ENCODE measurements around the gene SMARCA1.
"Not testable (repeated sequence)": the region's sequence is repeated elsewhere in the genome, so short reads cannot be mapped to it uniquely, and the experiment has no call there.

Gene SMARCA1, protein sequence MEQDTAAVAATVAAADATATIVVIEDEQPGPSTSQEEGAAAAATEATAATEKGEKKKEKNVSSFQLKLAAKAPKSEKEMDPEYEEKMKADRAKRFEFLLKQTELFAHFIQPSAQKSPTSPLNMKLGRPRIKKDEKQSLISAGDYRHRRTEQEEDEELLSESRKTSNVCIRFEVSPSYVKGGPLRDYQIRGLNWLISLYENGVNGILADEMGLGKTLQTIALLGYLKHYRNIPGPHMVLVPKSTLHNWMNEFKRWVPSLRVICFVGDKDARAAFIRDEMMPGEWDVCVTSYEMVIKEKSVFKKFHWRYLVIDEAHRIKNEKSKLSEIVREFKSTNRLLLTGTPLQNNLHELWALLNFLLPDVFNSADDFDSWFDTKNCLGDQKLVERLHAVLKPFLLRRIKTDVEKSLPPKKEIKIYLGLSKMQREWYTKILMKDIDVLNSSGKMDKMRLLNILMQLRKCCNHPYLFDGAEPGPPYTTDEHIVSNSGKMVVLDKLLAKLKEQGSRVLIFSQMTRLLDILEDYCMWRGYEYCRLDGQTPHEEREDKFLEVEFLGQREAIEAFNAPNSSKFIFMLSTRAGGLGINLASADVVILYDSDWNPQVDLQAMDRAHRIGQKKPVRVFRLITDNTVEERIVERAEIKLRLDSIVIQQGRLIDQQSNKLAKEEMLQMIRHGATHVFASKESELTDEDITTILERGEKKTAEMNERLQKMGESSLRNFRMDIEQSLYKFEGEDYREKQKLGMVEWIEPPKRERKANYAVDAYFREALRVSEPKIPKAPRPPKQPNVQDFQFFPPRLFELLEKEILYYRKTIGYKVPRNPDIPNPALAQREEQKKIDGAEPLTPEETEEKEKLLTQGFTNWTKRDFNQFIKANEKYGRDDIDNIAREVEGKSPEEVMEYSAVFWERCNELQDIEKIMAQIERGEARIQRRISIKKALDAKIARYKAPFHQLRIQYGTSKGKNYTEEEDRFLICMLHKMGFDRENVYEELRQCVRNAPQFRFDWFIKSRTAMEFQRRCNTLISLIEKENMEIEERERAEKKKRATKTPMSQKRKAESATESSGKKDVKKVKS

DNA sequence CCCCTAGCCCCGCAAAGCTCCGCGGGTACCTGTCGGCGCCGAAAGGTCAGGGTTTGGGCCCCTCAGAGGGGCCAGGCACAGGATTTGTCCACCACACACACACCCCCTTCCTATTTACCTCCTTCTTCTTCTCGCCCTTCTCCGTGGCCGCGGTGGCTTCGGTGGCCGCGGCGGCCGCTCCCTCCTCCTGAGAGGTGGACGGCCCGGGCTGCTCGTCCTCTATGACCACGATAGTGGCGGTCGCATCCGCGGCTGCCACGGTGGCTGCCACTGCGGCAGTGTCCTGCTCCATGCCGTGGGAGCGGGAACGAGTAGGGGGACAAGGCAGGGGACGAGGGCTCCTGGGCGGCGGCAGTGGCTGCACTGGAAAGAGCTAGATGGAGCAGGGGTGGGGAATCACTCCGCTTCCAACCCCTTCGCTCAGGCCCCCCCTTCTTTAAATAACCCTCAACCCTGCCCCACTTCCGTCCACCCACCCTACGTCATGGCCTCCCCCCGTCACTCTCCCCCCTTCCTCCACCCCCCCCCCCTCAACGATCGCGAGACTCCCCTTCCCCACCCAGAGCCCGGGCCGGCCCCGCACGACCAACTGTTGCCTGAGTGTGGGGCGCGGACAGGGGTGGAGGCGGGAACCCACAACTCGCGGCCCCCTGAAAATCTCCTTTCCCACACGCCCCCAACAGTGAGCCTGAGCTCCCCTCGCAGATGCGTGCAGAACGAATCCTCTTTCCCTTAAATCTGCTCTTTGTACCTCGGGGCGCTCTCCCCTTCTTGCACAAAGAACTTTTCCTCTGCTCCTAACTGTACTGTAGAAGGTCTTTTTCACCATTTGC is at the start of gene SMARCA1:
Gene SMARCA1, minus strand, starts transcription at position 412 of the 833 bp plus-strand sequence. Its CDS starts 120 bp downstream, at position 292.
- peak; percentile 9 for DNase-seq (ENCODE audit: low spot score)

DNA sequence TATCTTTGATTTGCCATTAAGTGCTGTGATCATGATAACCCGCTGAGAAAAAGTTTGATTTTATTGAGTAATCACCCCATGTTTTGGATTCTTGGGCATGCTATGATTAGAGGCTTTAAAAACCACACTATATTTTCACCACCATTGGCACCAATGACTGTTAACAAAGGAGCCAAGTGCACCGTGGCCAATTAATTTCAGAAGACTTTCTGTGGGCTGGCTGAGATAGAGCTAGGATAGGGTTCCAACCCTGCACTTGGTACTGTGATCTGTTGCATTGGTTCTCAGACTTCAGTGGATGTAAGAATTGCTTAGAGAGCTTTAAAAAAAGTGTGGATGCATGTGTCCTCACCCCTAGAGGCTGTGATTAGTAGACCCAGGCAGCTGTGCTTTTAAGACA is 49.1 kb upstream of the SMARCA1 start:
- no peak for DNase-seq (ENCODE audit: low spot score)

DNA sequence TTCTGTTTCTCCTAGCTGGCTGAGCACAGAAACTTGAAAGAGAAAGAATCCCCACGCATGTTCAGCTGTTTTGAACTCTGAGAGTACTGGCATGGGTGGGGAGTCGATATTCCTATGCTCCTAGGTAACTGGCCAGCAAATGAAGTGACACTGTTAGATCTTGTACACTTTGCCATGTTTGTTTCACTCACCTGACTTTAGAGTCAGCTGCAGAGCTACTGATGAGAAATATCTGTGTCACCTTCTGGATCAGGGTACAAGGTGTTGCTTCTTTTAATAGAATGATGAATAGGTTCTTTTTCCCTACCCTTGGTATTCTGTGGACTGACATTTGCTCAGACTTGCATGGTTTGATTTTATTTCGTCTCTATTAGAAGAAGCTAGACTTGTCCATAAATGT is 45.1 kb upstream of the SMARCA1 start:
- no peak for DNase-seq (ENCODE audit: low spot score)

DNA sequence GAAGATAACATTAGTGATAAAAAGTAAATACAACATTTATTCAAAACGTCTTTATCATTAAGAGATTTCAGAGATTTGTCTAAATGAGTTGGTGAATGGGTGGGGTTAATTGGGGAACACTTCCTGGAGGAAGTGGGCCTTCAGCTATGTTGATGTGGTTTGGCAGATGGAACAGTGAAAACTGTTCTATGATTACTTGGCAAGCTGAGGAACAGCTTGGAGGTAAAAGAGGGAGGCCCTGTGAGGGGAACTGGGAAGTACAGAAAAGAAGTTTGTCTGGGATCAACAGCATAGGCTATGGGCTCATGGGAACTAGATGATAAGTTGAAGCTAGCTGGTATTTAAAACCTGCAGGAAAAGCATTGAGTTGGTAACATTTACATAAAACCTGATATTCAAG is 42.8 kb upstream of the SMARCA1 start:
- no peak for DNase-seq (ENCODE audit: low spot score)

DNA sequence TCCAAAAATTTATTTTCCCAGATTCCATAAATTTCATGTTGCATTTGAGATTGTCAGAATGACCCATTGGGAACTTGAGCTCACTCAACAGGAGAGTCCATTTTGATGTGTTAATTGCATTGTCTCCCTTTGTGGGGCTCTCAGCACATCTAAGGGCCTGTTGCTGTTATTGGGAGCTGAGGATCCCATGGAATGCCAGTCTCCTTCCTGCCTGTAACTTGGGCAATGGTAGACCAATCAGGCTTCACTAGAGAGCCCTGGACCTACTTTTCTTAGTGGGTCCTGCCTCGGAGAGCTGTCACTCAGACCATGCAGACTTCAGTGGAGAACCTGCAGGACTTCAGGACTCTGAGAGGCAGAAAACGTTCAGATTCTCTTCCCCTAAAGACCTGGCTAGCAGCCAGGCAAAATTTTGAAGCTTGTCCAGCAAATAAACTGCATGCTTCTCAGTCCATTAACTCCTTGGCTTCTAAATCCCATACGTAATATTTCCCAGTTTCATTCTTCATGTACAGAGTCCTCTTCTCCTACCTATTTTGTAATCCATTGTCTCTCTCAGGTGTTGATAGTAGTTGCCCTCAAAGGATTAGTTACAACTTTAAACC is 41.9 kb upstream of the SMARCA1 start:
- no peak for DNase-seq (ENCODE audit: low spot score)

DNA sequence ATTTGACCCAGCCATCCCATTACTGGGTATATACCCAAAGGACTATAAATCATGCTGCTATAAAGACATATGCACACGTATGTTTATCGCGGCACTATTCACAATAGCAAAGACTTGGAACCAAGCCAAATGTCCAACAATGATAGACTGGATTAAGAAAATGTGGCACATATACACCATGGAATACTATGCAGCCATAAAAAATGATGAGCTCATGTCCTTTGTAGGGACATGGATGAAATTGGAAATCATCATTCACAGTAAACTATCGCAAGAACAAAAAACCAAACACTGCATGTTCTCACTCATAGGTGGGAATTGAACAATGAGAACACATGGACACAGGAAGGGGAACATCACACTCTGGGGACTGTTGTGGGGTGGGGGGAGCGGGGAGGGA is 41.1 kb upstream of the SMARCA1 start:
- DNase-seq (ENCODE audit: low spot score), result not testable (repeated sequence)

DNA sequence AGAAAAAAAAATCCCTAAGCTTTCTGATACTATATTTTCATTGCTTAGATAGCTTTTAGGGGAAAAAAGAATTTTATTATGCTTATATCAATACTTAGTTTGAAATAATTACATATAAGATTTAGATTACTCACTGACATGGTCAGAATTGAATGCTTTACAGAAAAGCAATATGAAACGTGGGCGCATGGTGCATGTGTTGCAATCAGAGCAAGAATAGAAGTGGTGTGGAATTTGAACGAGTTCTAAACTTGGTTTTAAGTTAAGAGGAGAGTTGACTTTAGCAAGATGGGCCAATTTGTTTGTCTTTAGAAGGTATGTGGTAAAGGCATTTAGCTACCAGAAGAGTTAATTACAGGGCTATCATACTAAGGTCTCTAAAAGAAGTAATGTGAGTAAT is 38.2 kb upstream of the SMARCA1 start:
- no peak for DNase-seq (ENCODE audit: low spot score)

DNA sequence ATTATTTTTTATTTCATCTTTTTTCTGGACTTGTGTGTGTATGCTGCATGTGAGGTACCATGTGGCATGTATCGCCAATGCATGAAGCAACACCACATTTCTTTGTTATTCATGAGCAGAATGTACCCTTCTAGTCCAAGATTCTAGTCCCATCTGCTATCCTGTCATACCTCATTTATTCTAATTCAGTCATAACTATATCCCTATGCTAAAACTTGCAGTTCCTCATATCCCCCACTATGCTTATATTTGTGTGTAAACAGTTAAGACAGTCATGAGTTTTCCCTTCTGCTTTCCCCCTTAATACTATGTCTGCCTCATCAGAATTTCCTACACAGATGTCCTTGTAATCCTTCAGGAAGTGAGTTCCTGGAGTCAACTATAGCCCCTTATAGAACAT is 36.5 kb upstream of the SMARCA1 start:
- DNase-seq (ENCODE audit: low spot score), result no peak

DNA sequence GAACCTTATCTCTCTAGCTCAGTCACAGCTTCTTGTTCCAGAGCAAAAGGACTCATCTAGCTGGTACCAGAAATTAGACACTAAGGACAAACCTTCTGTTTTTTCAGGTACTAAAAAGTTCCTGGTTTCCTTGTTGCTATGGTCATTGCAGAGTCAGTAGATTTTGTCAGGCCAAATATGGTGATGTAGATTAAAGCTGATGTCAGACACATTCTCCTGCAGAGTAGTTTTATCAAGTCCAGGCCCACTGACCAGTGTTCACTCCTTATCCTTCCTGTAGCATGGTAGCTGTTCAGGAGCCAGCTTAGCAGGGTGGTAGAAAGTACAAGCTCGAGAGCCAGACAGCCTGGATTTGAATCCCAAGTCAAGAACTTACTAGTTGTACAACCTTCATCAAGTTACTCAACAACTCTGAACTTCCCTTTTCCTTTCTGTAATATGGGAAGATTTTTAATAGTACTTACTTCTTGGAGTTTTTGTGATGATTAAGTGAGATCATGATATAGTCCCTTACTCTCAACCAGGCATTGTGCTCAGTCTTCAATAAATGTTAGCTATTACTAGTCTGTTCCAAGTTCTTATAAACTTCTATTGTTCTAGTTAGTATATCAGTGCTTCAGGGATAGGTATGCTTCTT is 34.7 kb upstream of the SMARCA1 start:
- DNase-seq (ENCODE audit: low spot score), result no peak

DNA sequence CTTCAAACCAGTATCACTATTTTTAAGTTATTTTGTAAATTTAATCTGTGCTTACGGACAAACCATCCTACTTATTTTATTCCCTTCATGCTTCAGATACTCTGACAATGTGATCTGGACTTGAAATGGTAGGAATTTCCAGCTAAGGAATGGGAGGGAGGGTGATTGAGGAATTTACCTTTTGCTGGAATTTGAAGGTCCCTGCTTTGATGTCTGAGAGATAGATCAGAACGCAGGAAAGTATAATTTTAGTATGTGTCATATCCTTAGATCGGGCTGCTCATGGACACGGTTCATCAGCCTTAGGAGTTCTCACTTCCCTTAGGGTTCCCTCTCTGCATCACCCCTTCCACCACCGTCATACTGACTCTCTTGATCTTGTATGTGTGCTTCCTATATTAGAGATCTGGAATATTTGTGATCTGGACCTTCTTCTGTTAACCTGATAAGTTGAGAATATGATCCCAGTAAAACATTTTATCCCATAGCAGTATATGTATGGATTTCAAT is 33.6 kb upstream of the SMARCA1 start:
- DNase-seq (ENCODE audit: low spot score), result no peak

DNA sequence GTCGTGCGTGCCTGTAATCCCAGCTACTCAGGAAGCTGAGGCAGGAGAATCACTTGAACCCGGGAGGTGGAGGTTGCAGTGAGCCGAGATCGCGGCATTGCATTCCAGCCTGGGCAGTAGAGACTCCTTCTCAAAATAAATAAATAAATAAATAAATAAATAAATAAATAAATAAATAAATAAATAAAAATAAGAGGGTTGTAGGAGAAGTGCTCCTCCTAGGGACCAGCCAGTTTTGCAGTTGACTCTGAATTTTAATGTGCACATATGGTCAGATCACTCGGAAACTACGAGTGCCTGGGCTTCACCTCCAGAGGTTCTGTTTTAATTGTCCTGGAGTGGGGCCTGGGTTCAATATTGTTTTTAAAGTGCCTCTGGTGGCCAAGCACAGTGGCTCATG is 31.5 kb upstream of the SMARCA1 start:
- DNase-seq (ENCODE audit: low spot score), result not testable (repeated sequence)

DNA sequence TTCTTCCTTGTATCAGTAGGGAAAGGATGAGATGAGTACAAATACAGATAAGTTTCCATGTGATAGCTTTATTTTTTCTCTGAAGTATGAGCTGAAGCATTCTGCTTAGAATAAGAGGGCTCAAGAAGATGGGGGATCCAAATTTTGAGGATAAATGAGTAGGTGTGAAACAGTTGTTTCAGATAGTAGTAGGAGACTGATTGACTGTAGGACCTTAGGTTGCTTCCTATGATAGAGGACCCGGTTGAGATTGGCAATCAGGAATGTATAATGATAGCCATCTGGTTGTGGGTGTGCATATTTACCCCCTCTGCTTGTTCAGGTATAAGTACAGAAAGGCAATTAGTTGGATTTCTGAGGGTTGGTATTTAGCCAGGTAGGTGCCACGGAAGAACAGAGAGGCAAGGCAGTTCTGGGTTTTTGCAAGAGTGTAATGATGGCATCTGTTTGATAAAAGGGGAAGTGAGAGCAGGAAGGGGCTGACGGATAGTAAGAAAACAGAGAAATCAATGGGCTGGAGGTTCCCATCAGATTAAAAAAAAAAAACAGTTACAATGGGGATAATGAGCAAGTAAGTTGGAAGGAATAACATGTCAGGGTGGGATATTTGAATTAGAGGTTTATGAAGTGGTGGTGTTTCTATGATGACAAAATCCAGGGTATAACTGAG is 30.5 kb upstream of the SMARCA1 start:
- DNase-seq (ENCODE audit: low spot score), result no peak

DNA sequence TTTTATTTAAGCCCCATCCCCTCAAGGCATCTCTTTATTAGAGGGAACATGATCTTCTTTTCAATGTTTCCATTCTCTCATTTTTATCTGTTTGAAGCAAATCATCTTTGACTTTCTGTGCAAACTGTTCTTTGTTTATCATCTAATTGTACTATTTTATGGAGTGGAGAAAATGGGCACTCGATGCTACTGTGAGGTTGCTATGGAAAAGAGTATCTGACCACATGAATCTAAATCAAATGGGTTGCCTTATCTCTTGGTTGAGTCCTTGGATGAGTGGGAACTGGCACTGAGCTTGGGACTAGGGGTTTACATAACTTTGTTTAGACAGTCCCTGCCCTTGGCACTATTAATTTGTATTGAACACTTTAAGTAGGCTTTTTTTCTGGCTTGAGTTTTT is 25.8 kb upstream of the SMARCA1 start:
- DNase-seq (ENCODE audit: low spot score), result no peak

DNA sequence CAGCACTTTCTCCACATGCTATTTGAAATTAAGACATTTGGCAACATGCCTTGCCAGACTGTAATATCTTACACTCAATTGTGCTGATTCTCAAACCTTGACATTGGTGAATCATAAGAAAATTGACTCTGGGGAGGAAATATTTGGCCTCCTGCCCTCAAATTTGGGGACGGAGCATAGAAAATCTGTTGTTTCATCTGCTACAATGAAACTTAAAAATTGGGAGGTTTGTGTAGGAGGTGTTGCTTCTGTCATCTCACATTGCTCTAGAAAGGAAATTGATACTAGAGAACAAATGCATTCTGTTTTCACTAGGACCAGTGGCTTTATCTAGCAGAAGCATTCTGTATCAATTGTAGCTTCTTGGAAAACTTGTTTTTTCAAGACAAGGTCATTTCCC is 22.1 kb upstream of the SMARCA1 start:
- no peak for DNase-seq (ENCODE audit: low spot score)

DNA sequence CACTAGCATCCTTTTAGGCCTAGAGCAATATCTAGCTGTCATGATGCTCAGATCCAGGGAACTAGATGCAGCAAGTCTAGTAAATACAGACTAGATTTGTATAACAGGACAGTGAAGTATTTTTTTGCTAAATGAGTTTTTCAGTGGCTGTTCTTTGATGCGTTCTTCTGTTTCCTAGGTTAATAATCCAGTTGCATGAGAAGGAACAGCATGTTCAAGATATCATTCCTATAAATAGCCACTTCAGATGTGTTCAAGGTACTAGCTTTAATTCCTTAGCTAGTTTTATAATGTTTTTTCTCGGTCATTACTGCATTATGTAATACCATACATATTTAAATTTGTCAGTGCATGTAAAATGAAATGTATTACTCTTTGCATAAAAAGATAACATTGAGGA is 21.5 kb upstream of the SMARCA1 start:
- no peak for DNase-seq (ENCODE audit: low spot score)

DNA sequence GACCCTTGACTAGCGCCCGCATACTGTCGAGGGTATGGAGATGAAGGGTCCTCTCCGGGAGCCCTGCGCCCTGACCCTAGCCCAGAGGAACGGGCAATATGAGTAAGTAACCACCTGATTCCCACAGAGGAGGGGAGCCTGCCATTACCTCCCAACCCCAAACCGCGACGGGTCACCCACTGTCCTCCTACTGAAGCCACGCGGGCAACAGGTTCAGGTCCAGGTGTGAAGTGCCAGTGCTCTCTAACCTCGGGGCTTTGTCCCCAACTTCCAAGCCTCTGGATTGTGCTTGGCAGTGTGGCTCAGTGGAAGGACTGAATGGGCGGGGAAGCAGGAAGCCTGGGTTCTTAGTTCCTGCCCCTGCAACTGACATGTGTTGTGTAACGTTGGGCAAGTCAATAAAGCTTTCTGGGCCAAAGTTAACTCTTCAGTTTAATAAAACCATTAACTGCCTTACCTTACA is 17.5 kb upstream of the SMARCA1 start:
- no peak for DNase-seq (ENCODE audit: low spot score)

DNA sequence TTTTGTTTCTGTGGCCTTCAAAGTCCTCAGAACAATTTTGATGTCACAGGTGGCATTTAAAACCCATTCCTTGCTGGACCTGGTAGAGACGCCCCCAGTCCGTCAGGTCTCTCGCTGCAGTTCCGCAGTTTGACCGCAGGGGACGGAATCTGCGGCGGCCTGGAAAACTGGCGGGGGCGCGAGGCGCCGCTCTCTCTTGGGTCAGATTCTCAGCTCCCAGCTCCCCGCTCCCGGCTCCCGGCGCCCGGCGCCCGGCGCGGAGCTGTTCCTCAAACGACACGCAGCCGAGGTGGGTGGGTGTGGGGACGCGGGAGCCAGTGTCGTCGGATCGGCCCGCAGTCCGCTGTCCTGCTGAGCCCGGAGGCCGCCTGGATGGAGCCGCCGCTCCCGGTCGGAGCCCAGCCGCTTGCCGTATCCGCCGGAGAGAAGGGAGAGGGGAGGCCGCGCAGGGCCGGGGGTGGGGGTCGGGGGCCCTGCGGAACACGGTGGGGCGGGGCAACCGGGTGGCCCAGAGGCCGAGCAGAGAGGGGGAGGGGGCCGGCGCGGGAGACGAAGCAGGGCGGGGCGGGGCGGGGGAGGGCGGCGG is 16.9 kb upstream of the SMARCA1 start, which contains the start of gene OCRL:
Gene OCRL, plus strand, starts transcription at position 192 of the 586 bp plus-strand sequence. Its CDS starts 181 bp downstream, at position 373.
- DNase-seq (ENCODE audit: low spot score), result peak; percentile 35

DNA sequence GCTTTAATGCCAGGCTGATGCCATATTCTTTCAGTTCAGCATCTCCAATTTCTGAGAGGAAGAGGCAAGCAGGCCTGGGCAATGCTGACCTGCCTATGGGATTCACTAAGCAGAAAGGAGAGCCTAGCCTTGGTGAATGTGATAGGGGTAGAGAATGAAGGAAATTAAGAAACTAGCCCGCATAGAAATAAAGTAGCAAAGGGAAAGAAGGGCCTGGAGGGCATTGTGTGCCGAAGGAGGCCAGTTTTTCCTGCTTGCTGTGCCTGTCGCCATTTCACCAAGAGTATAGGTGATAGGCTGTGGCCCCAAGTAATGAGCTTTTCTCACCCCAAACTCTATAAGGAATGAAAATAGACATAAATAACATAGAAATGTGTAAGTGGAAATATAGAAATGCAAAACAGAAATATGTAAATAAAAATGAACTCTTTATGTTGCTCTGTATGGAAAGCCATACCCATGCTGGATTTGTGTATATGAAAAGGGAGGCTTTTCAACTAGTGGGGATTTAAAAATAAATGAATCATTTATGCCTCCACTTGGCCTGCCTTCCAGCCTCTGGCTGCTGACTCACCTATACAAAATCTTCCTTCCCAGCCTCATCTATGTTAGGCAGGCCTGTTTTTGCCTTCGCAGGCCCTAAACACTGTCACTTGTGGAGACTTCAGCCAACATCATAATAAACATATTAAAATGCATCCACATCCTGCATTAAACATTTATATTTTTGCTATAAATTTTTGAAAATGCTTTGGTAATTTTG is 11.7 kb upstream of the SMARCA1 start:
- no peak for DNase-seq (ENCODE audit: low spot score)

DNA sequence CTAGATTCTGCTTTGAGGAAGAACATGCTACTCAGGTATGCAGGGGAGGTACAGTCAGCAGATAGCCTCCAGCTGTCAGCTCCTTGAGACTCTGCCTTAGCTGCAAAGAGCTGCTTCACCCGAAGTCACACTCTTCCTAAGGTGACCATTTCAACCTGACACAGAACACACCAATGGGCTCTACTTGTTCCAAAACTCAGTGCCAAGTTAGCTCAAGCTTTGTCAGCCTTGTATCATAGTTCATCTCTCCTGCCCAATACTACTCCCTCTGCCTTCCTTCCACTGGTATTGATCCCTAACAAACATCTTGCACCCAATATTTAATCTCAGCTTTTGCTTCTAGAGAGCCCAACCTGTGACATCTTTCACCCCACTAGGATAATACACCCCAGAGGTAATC is 7.8 kb upstream of the SMARCA1 start:
- no peak for DNase-seq (ENCODE audit: low spot score)

Measured in putamen (tissue), 1 donor.